Activated T-cell treated with anti-CD3 and anti-CD28 coated beads, Interleukin-2, amount 50 U/mL, for 48 hours (primary cell): Measurements from ENCODE around the gene LAMA2.
"Not testable (repeated sequence)": the region's sequence is repeated elsewhere in the genome, so short reads cannot be mapped to it uniquely, and the experiment has no call there.

Source experiments
- DNase-seq, 2 experiments: peaks; one replicate each; pipeline ENCODE4 v3.0.0-alpha.2; 2020

Gene LAMA2

DNA sequence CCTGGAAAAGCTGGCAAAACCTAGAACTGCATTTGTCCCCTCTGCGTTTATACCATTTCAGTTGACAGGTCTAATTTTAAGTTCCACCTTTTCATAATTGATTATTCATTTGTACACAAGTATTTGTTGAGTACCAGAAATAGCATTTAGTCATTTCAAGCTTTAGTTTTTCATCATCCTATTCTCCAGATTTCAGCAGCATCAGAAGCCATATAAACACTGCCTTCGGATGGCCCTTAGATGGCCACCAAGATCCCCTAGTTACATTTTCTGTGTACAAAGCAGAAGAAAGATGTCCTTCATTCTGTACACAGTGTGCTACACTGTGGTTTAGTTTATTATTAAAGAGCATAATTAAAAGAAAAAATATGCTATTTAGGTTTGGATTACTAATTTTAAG is 131.4 kb downstream of the LAMA2 start:
- no peak for DNase-seq

- no peak for DNase-seq
These were observed 132.8 kb downstream of the LAMA2 start for GRCh38 chr6:129015721-129016120.

- DNase-seq = no peak
These were observed 133.9 kb downstream of the LAMA2 start for GRCh38 chr6:129016844-129017243.

DNA sequence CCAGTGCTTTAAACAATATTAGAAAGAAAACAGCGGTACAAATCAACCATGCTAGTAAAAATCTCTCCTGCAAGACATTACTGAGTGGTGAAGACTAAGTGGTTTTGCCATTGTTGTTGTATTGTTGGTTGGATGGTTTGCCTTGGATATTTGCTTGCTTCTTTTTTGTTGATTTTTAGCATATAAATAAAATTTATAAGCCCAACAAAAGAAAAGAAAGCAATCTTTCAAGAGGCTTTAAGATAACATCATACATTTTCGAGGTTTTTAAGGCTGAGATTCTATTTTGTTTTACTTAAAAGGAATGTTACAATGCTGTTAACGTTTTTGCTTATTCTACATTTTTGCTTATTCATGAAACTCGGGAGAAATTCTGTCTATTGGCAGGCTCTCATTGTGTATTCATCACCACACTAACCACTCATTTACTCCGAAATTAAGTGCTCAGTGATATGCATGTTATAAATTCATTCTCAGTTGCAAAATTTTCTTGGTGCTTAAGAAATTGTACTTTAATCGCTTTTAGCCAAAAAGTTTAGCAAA is 139.1 kb downstream of the LAMA2 start:
- no peak for DNase-seq

DNA sequence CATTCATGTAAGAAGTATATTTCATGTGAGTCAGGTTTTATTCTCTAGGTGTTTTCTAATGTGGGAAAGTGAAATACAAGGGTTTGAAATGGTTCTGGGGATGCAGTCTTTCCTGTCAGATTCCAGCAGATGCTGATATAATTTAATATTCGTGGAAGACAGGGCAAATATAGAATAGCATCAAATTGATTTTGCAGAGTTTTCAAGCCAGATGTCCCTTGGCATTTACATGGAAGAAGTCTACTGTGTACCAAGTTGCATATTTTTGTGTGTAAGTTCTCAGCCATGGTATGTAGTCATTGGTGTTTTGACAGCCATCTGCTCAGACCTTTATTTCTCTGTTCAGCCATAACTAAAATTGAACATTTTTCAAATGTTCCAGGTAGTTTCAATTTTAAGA is 143.7 kb downstream of the LAMA2 start:
- no peak for DNase-seq

- no peak for DNase-seq
These were observed 146.8 kb downstream of the LAMA2 start for GRCh38 chr6:129029778-129030177.

GRCh38 chr6:129030215-129030614 is 147.3 kb downstream of the LAMA2 start:
- DNase-seq = no peak

DNA sequence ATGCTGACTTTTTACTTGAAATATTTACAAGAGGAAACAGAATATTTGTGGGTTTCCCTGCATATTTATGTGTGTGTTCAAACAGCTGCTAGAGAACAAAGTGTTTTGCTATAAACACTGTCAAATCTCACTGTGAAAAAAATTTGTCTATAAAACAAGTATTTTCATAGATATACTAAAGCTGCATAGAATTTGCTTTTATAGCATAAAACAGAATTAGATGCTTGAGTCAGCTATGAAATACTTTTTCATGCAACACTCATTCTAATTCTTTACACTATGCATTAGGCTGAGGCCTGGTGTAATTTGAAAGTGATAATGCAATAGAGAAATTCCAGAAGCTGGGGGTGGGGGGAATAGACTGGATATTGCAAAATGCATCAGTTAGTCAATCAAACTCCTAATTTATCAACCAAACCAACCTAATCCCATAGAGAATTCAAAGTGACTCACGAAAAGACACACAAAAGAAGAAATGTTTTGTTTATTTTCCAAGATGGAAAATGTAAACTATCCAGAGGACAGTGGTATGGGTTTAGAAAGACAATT is 148.2 kb downstream of the LAMA2 start:
- no peak for DNase-seq

DNA sequence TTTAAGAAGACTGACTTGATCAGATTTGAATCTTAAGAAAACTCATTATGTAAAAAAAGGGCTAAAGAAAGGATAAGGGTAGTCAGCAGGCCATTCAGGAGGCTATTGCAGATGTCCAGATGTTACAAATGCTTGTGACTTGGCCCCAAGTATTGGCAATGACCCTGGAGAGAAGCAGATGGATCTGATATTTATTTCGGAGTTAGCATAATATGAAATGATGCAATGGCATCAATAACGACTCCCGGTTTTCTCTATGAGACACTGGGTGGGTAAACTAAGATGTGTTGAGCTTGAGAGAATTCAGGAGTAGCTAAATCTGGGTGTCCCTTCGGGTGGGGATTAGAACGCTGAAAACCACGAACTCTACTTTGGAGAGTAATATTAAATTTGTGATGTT is 149.7 kb downstream of the LAMA2 start:
- no peak for DNase-seq

GRCh38 chr6:129033180-129033579 is 150.2 kb downstream of the LAMA2 start:
- DNase-seq = no peak

DNA sequence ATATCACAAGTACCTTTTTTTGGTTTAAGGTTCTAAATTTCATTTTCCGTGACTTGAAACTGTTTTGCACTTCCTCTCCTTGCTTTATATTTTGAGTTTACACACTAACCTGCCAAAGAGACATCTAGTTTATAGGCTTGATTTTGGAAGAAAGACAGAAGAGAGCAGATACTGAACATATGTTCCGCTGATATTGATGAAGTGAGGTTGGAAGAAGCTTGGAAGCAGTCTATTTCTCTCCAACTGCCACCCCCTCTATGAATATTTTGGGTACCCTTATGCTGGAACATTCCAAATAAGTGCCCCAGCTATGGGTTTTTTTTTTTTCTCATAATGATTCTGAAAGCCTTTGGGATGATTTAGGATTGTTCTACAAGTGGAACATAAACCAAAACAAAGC is 150.6 kb downstream of the LAMA2 start:
- DNase-seq = no peak

- DNase-seq = no peak
These were observed 158.6 kb downstream of the LAMA2 start for GRCh38 chr6:129041563-129041962.

DNA sequence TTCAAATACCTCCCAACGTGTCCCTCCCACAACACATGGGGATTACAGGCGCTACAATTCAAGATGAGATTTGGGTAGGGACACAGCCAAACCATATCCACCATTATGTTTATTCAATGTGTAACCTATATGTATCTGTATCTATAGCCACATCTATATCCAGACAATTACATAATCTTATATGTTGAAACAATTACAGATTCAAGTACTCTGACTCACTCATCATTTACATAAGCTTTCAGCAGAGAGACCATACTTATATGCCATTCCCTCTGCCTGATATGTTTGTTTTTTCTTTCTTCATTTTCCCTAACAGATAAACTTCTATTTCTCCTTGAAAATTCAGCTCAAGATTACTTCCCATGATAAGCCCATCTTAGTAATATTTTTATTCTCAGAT is 163.6 kb downstream of the LAMA2 start:
- DNase-seq = no peak

DNA sequence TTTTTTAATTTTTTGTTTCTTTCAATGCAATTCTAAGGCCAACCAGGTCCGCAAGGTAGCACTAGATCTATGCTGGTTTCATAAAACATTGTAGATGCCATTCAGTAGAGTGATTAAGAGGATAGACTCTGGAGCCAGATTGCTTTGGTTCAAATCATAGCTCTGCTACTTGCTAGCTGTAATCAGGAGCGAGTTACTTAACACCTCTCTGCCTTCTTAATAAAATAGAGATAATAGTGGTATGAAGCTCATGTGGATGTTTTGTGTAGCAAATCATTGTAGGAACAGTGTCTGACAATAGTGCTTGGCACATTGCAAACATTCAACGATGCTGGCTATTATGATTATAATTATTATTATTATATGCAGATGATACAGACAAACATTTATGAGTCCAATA is 164.9 kb downstream of the LAMA2 start:
- DNase-seq = no peak

DNA sequence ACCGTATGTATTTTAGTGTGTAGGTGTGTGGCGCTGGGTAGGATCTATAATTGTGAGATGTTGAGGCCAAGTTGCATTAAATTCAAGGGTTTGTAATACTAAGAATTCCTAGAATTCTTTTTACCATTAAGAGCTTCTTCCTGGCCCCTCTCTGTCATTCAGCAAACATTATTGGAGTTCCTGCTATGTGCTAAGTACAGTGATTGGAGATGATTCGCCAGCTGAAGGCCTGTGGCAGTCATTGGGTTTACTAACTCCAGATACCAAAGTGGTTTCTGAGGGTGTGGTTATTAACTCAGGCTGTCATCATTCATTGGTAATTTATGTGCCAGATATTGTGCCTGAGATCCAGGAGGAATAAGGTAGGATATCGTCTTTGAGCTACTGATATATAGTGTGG is 167.1 kb downstream of the LAMA2 start:
- DNase-seq = no peak

GRCh38 chr6:129053143-129053542 is 170.2 kb downstream of the LAMA2 start:
- not testable (repeated sequence) for DNase-seq

DNA sequence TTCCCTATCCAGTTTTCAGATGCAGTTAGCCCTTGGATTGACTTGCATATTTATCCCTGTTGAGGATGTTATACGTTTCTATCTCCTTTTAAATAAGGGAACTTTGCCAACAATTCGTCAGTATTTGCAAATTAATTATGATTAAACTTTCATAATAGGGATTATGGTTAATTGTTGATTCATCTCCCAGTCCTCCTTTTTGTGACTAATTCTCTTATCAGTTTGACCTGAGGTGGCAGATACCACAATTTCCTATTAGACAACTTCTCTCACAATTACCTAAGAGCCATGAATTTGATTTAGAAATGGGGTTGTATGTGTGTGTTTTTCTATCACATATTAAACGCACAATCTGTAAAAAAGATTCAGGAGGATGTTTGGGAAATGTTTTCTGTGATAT is 172.9 kb downstream of the LAMA2 start:
- DNase-seq = no peak

DNA sequence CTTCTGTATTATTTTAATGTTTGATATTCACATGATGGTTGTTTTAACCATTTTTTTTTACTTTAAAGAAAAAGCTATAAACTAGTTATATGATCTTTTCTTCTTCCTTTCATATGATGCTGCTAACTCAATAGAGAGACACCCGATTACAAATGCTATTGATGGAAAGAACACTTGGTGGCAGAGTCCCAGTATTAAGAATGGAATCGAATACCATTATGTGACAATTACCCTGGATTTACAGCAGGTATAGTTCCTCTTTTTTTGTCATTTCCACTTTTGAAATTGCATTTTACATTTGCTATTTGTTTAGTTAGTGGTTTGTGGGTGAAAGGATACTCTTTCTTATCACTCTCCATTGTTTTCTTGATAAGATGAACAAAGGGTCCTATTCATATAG is 176.7 kb downstream of the LAMA2 start:
- DNase-seq = no peak

DNA sequence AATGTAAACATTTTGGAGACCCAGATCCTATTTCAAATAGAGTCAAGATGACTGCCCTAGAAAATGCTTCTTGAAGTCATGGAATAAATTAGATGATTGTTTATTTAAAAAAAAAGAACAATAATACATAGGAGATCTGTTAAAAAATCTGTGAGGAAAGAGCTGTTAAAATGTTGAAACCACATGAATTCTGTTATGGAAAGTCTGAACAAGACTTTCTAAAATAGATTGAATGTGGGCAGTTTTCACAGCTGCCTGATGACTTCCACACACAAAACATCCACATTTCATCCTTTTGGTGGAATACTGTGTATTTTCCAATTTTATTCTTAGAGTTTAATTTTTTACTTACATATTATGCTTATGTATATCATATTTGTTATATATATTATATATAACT is 186.1 kb downstream of the LAMA2 start:
- DNase-seq = no peak

DNA sequence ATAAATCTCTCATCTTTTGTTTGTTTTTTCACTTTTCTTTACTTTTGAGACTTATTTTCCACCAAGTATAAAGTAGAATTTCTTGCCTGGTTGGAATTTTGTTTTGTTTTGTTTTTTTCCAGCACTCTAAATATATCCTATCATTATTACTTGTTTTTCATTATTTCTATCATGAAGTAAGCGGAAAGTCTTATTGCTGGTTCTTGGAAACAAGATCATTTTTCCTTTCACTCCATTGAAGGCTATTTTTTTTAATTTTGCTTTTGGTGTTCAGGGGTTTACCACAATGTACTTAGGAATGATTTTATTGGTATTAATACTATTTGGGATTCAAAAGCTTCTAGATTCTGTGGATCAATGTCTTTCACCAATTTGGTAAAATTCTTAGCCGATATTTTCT is 190.1 kb downstream of the LAMA2 start:
- no peak for DNase-seq

DNA sequence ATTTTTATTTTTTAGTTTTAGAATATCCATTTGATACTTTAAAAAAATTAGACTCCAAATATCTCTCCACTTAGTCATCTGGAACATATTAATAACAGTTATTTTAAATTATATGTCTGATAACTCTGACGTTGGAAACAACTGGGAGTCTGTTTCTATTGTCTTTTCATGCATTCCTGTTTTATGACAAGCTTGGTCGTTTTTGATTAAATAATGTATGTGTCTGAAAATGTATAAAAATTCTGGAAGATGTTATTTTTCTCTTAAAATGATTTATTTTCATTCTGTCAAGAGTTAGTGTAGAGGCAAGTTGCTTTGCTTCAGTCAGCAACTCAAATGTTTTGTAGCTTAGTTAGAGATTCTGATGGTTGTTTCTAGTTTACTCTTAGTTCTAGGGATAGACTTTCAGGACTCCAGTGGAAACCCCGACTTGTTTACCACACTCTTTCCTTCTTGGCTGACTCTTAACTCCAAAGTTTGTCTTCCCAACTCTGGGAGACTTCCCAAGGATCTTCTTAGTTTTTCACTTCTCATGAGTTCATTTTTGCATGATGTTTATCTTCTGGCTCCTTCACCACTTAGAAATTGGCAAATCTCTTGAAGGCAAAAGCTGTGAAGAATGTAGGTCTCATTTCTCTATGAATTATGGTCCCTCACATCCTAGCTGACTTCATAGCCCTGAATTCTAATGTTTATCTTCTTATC is 190.9 kb downstream of the LAMA2 start:
- no peak for DNase-seq

GRCh38 chr6:129084406-129084805 is 201.5 kb downstream of the LAMA2 start:
- DNase-seq = no peak

DNA sequence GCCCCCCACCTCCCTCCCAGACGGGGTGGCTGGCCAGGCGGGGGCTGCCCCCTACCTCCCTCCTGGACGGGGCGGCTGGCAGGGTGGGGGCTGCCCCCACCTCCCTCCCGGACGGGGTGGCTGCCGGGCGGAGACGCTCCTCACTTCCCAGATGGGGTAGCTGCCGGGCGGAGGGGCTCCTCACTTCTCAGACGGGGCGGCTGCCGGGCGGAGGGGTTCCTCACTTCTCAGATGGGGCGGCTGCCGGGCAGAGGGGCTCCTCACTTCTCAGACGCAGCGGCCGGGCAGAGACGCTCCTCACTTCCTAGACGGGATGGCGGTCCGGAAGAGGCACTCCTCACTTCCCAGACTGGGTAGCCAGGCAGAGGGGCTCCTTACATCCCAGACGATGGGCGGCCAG is 205.5 kb downstream of the LAMA2 start:
- not testable (repeated sequence) for DNase-seq

DNA sequence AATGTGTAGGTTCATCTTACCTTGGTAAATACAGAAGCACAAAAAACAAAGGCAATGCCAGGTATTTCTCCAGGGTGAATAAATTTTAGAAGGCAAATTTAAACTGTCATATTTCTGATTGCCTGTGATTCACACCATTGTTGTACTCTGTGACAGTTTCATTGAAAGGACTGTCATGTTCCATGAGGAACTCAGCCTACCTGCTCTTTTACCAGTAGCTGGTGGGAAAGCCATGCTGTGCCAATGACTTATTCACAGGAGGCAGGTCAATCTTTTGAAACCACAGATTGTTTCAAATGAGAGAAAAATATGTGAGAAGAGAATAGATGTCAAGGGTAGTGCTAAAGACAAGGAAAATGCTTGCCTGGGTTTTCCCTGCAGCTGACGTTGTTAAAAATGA is 206.4 kb downstream of the LAMA2 start:
- DNase-seq = no peak

DNA sequence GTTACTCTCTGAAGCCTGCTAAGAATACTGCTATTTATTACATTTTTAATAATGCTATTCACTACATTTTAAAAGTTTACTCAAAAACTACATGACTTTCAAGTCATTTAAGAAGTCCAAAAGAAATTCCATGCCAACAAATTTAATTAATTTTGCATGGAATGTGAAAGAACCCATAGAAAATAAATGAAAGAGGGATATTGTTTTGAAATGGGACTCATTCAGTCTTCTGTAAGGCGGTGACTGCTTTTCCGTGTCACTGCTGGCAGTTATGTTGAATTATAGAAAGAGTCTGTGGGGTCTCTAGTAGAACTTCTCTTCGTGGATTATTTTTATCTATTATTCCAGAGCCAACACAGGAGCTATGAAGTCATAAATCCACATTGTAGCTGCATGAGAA is 211.2 kb downstream of the LAMA2 start:
- no peak for DNase-seq
